GM19023 (cell line): ENCODE measurements around the gene SPACA6.

ENCODE experiments used
- ATAC-seq: cut with Tn5 transposase; IDR thresholded peaks from one replicate; pipeline ENCODE4 v1.9.1; 2021; ENCODE audit warnings: mild to moderate bottlenecking, moderate library complexity; ENCODE audit not compliant: unreplicated experiment

Gene SPACA6

GRCh38 chr19:51688671-51689571 is 4.2 kb upstream of the SPACA6 start:
- no peak for ATAC-seq

GRCh38 chr19:51689751-51690453 is 3.2 kb upstream of the SPACA6 start:
- ATAC-seq, result no peak

- ATAC-seq, result no peak
Measured at GRCh38 chr19:51690454-51691073, 2.6 kb upstream of the SPACA6 start.

- no peak for ATAC-seq
Measured at GRCh38 chr19:51691074-51691583, 2.0 kb upstream of the SPACA6 start.

GRCh38 chr19:51691584-51692428 is 1.3 kb upstream of the SPACA6 start:
- ATAC-seq, result no peak

- no peak for ATAC-seq
Measured at GRCh38 chr19:51692468-51692867, 662 bp upstream of the SPACA6 start.

- ATAC-seq, result no peak
Measured at GRCh38 chr19:51693819-51694218, 689 bp downstream of the SPACA6 start.

GRCh38 chr19:51694318-51695085 is 1.4 kb downstream of the SPACA6 start:
- no peak for ATAC-seq

- ATAC-seq, result no peak
Measured at GRCh38 chr19:51695088-51695487, 2.0 kb downstream of the SPACA6 start.

- no peak for ATAC-seq
Measured at GRCh38 chr19:51695702-51696315, 2.7 kb downstream of the SPACA6 start.

- ATAC-seq, result no peak
Measured at GRCh38 chr19:51696606-51697005, 3.5 kb downstream of the SPACA6 start.

- ATAC-seq, result no peak
Measured at GRCh38 chr19:51697169-51697776, 4.1 kb downstream of the SPACA6 start.

GRCh38 chr19:51698296-51698695 is 5.2 kb downstream of the SPACA6 start:
- ATAC-seq, result no peak

GRCh38 chr19:51699170-51699569 is 6.0 kb downstream of the SPACA6 start:
- no peak for ATAC-seq

GRCh38 chr19:51701468-51702100 is 8.5 kb downstream of the SPACA6 start:
- ATAC-seq, result no peak

GRCh38 chr19:51702103-51702824 is 9.1 kb downstream of the SPACA6 start:
- ATAC-seq, result no peak

- no peak for ATAC-seq
Measured at GRCh38 chr19:51702825-51703574, 9.9 kb downstream of the SPACA6 start.
